Duodenal mucosa (tissue), 2 donors: Measurements from ENCODE around the gene AKAP13.

Experiments used
- H3K27ac ChIP-seq: one replicate; pipeline ENCODE4 v1.7.0; 2013; ENCODE audit warnings: low read depth, low read length
- H3K27me3 ChIP-seq, 2 donors: one replicate each; pipeline ENCODE4 v1.7.0; 2013; ENCODE audit warnings: low read length in 2 of 2, control low read depth in 1 of 2; ENCODE audit not compliant: insufficient read depth in 2 of 2, control insufficient read depth in 1 of 2
- H3K36me3 ChIP-seq, 2 donors: one replicate each; pipeline ENCODE4 v1.7.0; 2013; ENCODE audit warnings: low read length in 2 of 2, control low read depth in 1 of 2; ENCODE audit not compliant: insufficient read depth in 2 of 2, control insufficient read depth in 1 of 2
- H3K4me1 ChIP-seq, 2 donors: one replicate each; pipeline ENCODE4 v1.7.0; 2013; ENCODE audit warnings: low read length in 2 of 2, control low read depth in 1 of 2; ENCODE audit not compliant: insufficient read depth in 2 of 2, control insufficient read depth in 1 of 2
- H3K4me3 ChIP-seq, 2 donors: one replicate each; pipeline ENCODE4 v1.7.0; 2013; ENCODE audit warnings: low read length in 2 of 2, low read depth in 1 of 2
- H3K9ac ChIP-seq, 2 donors: one replicate each; pipeline ENCODE4 v1.7.0; 2013; ENCODE audit warnings: low read length in 2 of 2, low read depth in 1 of 2
- H3K9me3 ChIP-seq, 2 donors: one replicate each; pipeline ENCODE4 v1.7.0; 2013; ENCODE audit warnings: low read length in 2 of 2, control low read depth in 1 of 2; ENCODE audit not compliant: control insufficient read depth in 1 of 2

The AKAP13 gene

DNA sequence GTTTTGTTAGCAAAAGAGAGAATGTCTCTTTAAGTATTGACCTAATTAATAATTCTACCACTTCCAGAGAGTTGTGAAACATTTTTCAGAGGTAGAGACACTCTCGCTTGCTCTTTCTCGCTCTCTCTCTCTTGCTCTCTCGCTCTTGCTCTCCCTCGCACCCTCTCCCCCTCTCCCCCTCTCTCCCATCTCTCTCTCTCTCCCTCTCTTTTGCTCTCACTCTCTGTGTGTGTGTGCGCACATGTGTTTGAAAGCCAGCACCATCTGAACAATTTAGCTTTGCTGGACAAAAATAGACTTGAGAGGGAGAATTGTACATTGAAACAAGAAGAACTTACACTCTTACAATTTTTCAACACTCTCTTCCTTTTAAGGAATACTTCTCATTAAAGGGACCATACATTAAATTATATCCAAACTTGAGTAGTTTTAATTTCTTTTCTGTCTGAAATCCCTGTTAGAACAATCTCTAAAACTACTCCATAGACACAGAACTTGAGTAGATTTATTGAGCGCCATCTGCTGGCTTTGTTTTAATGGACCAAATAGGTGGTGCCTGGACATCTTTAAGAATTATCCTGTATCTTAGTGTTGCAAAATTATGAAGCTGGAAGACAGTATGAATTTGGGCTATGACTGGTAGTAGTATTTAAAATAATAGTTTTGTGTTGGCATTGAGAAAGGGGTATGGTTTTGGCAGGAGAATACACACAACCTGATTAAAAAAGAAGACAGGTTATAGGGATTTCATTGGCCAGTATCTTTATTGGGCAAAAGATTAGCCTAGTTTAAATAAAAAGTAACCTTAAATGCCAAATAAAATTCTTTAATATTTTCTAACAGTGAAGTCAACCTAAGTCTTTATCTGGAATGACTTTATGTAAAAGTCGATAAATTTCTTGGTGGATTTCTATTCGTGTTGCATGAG lies 124.6 kb downstream of the AKAP13 start:
- no peak overlapping the region for H3K9ac ChIP-seq
- peaks cover 0 to 5% of the 10 kb centered on the region in 2 donors for H3K4me1 ChIP-seq

DNA sequence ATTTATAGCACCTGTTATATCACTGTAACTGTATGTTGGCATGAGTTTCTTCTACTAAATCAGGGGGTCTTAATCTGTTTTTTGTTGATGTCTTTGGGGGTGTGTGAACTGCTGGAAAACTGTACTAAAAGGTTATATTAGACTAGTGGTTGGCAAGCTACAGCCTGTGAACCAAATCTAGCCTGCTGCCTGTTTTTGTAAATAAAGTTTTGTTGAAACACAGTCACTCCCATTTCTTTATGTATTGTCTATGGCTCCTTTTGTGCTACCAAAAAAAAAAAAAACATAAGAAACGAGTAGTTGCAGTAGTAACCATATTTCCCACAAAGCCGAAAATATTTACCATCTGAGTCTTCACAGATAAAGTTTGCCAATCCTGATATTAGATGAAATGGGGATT lies 126.7 kb downstream of the AKAP13 start:
- no peaks in the 10 kb centered on the region for H3K36me3 ChIP-seq
- no peak overlapping the region for H3K27ac ChIP-seq
- H3K9me3 ChIP-seq, result no peaks in the 10 kb centered on the region
- H3K4me3 ChIP-seq, result no peak overlapping the region
- no peak overlapping the region for H3K9ac ChIP-seq
- H3K4me1 ChIP-seq, result peaks cover 0 to 5% of the 10 kb centered on the region in 2 donors
- H3K27me3 ChIP-seq, result no peaks in the 10 kb centered on the region

More for the DNA sequence above, 124.6 kb downstream of the AKAP13 start:
- Histone ChIP-seq H3K9me3 (no peaks in the 10 kb centered on the region), H3K36me3 (no peaks in the 10 kb centered on the region), H3K4me3 (no peak overlapping the region), H3K27me3 (no peaks in the 10 kb centered on the region), H3K27ac (no peak overlapping the region)

DNA sequence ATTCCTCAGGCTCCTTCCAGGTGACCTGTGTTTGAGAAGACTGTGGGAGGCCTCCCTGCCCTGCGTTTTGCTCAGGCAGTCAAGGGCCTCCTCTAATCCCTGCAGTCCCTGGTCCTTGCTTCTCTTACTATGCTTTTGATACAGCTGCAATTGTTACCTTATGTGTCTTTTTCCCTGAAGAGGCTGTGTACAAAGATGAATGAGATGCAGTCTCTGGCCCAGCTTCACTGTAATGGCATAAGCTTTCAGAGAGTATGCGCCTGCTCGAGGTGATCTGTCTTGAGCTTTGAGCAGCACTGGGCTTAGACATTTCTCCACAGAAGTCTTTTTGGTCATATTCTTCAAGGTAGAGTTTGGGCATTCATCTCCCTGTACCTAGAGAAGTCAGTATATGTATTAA lies 129.6 kb downstream of the AKAP13 start:
- Histone ChIP-seq H3K9me3 (no peaks in the 10 kb centered on the region), H3K4me1 (peaks cover 0 to 1% of the 10 kb centered on the region in 2 donors), H3K36me3 (no peaks in the 10 kb centered on the region), H3K4me3 (no peak overlapping the region), H3K27ac (no peak overlapping the region), H3K27me3 (no peaks in the 10 kb centered on the region), H3K9ac (no peak overlapping the region)

DNA sequence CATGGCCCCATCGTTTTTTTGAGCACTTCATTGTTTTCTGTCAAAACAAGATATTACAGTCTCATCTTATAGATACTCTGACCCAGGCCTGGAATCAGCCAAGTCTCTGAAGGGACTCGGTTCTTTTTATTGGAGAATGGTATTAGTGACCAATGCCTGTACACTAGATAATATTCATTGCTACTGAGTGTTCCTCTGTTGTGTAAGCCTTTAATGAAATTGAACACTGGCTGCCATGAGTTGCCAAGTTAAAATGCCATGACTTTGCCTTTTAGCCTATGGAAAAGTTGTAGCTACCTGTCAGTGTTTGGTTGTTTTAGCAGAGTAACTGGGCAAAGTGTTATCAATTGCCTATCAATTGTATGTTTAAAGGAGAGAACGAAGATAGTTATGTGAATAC lies 134.0 kb downstream of the AKAP13 start:
- no peaks in the 10 kb centered on the region for H3K27me3 ChIP-seq
- no peaks in the 10 kb centered on the region for H3K36me3 ChIP-seq
- H3K27ac ChIP-seq, result no peak overlapping the region
- H3K4me1 ChIP-seq, result peaks cover 0 to 6% of the 10 kb centered on the region in 2 donors
- no peaks in the 10 kb centered on the region for H3K9me3 ChIP-seq
- H3K4me3 ChIP-seq, result no peak overlapping the region
- H3K9ac ChIP-seq, result no peak overlapping the region

DNA sequence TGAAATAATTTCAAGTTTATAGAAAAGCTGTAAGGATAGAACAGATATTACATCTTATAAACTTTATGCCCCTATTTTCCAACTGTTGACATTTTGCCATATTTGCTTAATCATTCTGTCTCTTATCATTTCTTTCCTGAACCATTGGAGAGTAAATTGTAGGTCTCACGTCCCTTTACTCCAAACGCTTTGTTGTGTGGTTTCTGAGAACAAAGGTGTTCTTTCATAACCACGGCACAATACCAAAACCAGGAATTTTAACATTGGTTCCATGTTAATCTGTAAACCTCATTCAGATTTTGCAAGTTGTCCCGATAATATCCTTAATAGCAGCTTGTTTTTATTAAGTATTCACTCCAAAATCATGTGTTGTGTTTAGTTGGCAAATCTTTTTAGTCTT lies 134.8 kb downstream of the AKAP13 start:
- Histone ChIP-seq H3K9ac (no peak overlapping the region), H3K27me3 (no peaks in the 10 kb centered on the region), H3K9me3 (no peaks in the 10 kb centered on the region), H3K36me3 (no peaks in the 10 kb centered on the region), H3K4me1 (peaks cover 0 to 6% of the 10 kb centered on the region in 2 donors), H3K4me3 (no peak overlapping the region), H3K27ac (no peak overlapping the region)

DNA sequence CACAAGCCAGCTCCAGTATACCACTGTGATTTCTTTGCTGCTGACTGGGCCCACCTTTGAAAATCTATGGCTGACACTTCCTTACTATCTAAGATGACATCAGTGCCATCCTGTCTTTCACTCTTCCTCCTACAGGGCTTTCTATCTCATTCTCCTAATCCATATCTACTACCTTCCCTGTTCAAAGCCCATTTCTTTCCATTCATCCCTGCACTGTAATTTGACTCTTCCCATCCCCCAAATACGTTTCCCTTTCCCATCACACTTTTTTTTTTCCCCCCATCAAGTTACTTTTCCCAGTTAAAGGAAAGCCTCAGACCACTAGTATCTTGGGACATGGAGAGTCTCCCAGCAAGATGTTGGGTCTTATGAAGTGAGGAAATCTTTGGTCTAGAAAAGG lies 136.7 kb downstream of the AKAP13 start:
- Histone ChIP-seq H3K4me3 (no peak overlapping the region), H3K27me3 (no peaks in the 10 kb centered on the region), H3K27ac (no peak overlapping the region), H3K9me3 (no peaks in the 10 kb centered on the region), H3K9ac (no peak overlapping the region), H3K4me1 (peaks cover 0 to 6% of the 10 kb centered on the region in 2 donors), H3K36me3 (peaks cover 0 to 3% of the 10 kb centered on the region in 2 donors)

DNA sequence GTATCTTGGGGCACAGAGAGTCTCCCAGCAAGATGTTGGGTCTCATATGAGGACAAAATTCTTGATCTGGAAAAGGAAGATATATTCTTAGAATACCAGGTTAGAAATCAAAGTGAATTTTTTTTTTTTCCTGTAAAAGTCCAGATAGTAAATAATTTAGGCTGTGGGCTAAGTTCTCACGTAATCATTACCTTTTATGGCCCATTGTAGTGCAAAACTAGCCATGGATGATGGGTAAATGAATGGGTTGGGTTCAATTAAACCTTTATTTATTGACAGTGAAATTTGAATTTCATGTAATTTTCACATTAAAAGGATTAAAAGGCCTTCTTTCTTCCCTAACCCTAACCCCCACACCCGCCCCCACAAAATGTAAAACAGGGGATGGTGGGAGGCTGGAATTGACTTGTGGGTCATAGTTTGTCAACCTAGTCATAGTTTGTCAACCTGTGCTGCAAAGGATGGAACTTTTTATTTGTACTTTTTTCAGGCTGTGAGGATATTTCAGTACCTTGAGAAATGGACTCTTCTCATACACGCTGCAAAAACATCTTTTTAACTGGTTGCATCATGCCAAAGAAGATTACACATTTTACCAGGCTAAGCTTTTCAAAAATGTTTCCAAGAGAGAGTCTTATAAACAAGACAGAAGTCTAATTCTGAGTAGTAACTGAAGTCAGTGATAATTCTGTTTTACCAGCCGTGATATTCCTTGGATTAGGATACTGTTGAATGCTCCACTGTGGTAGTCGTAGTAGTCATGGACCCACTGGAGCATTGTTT lies 138.8 kb downstream of the AKAP13 start:
- Histone ChIP-seq H3K4me3 (no peak overlapping the region), H3K27me3 (no peaks in the 10 kb centered on the region), H3K9me3 (no peaks in the 10 kb centered on the region), H3K4me1 (peaks cover 0 to 6% of the 10 kb centered on the region in 2 donors), H3K27ac (no peak overlapping the region), H3K36me3 (peaks cover 0 to 3% of the 10 kb centered on the region in 2 donors), H3K9ac (no peak overlapping the region)

DNA sequence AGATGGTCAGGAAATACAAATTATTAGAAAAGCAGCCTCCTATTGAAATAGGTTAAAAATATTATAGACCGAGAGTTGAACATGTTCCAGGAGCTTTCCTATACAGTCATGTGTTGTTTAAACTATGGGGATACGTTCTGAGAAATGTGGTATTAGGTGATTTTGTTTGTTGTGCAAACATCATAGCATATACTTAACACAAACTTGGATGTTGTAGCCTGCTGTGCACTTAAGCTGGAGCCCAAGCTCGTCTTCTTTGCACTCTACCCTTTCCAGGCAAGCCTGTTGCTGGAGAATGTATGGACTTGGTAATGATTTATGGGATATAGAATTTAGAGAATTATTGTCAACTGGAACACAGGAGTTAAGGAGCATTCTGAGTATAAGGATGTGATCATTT lies 140.2 kb downstream of the AKAP13 start:
- Histone ChIP-seq H3K4me3 (no peak overlapping the region), H3K9me3 (no peaks in the 10 kb centered on the region), H3K27me3 (no peaks in the 10 kb centered on the region), H3K4me1 (peaks cover 0 to 6% of the 10 kb centered on the region in 2 donors), H3K9ac (no peak overlapping the region), H3K36me3 (peaks cover 0 to 3% of the 10 kb centered on the region in 2 donors), H3K27ac (no peak overlapping the region)

DNA sequence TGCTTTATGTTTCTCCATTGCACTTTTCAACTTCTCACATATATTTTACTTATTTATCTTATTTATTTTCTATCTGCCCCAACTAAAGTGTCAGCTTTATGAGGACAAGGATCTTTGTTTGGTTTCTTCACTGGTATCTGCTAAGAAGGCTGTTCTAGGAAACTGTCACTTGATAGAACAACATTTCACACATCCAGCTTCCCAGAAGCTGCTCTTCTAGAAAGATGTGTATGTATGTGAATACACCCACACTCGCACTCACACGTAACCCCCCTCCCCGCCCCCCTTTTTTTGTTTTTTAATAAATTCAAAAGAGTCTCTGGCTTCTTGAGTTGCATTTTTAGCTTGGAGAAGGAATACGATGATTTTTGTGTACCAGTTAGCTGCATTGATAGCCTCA lies 143.1 kb downstream of the AKAP13 start:
- Histone ChIP-seq H3K27ac (no peak overlapping the region), H3K36me3 (peaks cover 0 to 3% of the 10 kb centered on the region in 2 donors), H3K27me3 (no peaks in the 10 kb centered on the region), H3K9me3 (no peaks in the 10 kb centered on the region), H3K4me1 (peaks cover 0 to 17% of the 10 kb centered on the region in 2 donors), H3K4me3 (no peak overlapping the region), H3K9ac (no peak overlapping the region)

DNA sequence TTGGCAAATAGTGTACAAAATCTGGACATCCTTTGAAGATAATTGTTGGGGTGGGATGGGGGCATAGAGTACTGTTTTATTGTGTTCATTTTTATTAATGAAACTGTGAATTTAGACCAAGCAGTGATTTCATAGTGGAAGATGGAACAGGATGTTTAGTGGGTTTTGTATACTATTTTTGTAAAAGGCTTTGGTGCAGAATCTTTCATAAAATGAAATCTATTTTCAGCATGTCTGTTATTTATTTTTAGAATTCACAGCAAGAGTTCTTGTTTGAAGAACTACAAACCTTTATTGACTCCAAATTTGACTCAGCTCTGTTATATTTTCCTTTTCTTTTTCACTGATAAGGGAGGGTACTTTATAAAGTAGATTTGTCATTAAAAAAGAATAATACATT lies 145.4 kb downstream of the AKAP13 start:
- Histone ChIP-seq H3K9me3 (no peaks in the 10 kb centered on the region), H3K4me1 (peaks cover 0 to 11% of the 10 kb centered on the region in 2 donors), H3K27ac (no peak overlapping the region), H3K27me3 (no peaks in the 10 kb centered on the region), H3K36me3 (peaks cover 0 to 3% of the 10 kb centered on the region in 2 donors), H3K9ac (no peak overlapping the region), H3K4me3 (no peak overlapping the region)
